Thoracic aorta (tissue), 2 donors: ENCODE measurements around the gene ALPK3. TPM values are rescaled to one million over a fixed set of nuclear protein-coding genes. Genes with fewer than 3 reads are reported as not detected.

Source experiments
- ATAC-seq: fragments of 150-250 bp; one replicate; pipeline ENCODE4 v1.8.0; 2017; ENCODE audit warnings: low read depth; ENCODE audit not compliant: insufficient number of reproducible peaks, low FRiP score
- DNase-seq: peaks from one replicate; pipeline ENCODE4 v3.0.0-alpha.2; 2020; ENCODE audit warnings: low spot score
- H3K27ac ChIP-seq, 2 donors: fragments of 200-600 bp; sonication (generic); 1 replicate in 1 of 2; 2 replicates in 1 of 2; pipeline ENCODE4 v1.5.1; 2016; ENCODE audit warnings: mild to moderate bottlenecking in 2 of 2, moderate library complexity in 2 of 2
- H3K27me3 ChIP-seq: fragments of 200-600 bp; sonication (generic); replicated peaks from 2 replicates; pipeline ENCODE4 v1.6.0; 2016; ENCODE audit warnings: mild to moderate bottlenecking; ENCODE audit not compliant: insufficient read depth
- H3K36me3 ChIP-seq: fragments of 200-600 bp; sonication (generic); one replicate; pipeline ENCODE4 v1.5.1; 2016
- H3K4me1 ChIP-seq, 2 donors: fragments of 200-600 bp; sonication (generic); 1 replicate in 1 of 2; 2 replicates in 1 of 2; pipeline versions ENCODE4 v1.5.1 to v1.6.0; 2016; ENCODE audit warnings: low read depth in 2 of 2, mild to moderate bottlenecking in 1 of 2; ENCODE audit not compliant: control insufficient read depth in 1 of 2
- H3K4me3 ChIP-seq: fragments of 200-600 bp; sonication (generic); 2 replicates; pipeline ENCODE4 v1.5.1; 2016; ENCODE audit warnings: mild to moderate bottlenecking
- H3K9me3 ChIP-seq: fragments of 200-600 bp; sonication (generic); 2 replicates; pipeline ENCODE4 v1.5.1; 2016
- total RNA-seq, 2 donors: library from RNA; depleted of rRNA; stranded (reverse); fragments of >200 nt; gene quantifications; one replicate each; pipeline versions ENCODE4 v1.1.0 to v1.2.3, GENCODE V29; 2016
- TF ChIP-seq, protein P1 (sequence below): fragments of 200-600 bp; sonication (generic); IDR thresholded peaks from one replicate; pipeline ENCODE4 v1.5.1; 2019; ENCODE audit warnings: antibody characterized with exemption

Gene ALPK3
- total RNA-seq, 2 donors from 2014 or later: 56.9 to 81.1 TPM

- no peak for ATAC-seq
- Histone ChIP-seq H3K27me3 (no peaks in the 10 kb centered on the region), H3K4me3 (peak overlapping the region; percentile 67), H3K27ac (peak overlapping the region; percentile 95 to 96), H3K4me1 (peaks cover 41 to 69% of the 10 kb centered on the region in 2 donors), H3K36me3 (no peaks in the 10 kb centered on the region), H3K9me3 (no peaks in the 10 kb centered on the region)
- DNase-seq: no peak
- TF ChIP-seq, protein P1, sequence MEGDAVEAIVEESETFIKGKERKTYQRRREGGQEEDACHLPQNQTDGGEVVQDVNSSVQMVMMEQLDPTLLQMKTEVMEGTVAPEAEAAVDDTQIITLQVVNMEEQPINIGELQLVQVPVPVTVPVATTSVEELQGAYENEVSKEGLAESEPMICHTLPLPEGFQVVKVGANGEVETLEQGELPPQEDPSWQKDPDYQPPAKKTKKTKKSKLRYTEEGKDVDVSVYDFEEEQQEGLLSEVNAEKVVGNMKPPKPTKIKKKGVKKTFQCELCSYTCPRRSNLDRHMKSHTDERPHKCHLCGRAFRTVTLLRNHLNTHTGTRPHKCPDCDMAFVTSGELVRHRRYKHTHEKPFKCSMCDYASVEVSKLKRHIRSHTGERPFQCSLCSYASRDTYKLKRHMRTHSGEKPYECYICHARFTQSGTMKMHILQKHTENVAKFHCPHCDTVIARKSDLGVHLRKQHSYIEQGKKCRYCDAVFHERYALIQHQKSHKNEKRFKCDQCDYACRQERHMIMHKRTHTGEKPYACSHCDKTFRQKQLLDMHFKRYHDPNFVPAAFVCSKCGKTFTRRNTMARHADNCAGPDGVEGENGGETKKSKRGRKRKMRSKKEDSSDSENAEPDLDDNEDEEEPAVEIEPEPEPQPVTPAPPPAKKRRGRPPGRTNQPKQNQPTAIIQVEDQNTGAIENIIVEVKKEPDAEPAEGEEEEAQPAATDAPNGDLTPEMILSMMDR: no peak
Observed at GRCh38 chr15:84817466-84818081, 418 bp downstream of the ALPK3 start.

DNA sequence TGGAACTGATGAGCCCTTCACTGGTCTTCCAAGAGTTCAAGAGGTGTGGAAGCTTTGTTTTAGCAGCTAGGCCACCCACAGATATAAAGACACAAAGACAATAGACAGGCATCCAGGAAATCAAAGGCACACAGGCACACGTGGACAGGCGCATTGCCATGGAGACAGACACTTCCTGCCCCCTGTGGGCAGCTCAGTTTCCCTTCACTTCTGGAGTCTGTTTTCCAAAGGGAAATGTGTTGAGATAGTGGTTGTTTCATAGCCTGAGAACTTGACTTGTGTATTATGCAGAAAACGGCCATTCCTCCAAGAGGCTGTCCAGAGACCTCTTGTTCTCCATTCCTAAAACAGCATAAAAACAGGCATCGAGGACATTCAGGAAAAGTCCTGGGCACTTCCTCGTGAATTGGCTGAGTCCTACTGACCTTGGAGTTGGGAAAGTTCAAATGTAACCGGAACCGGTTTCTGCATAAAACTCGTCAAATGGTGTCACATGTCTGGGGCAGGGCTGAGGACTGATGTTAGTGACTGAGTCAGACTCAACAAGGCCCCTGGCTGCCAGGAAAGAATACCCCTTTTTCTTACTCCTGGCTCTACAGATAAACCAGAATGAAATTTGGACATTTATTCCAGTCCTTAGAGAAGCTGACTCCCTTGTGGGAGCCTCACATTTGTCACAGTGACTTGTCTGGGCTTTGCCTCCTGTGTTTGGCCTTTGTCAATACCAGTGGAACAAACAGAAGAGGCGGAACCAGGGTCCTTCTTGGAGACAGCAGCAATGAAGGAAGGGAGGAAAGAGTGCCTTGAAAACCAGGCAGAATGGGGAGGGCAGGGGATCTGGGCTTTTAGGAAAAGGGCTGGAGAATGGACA lies 1.3 kb downstream of the ALPK3 start:
- Histone ChIP-seq H3K4me3 (peak overlapping the region; percentile 67), H3K4me1 (peaks cover 45 to 79% of the 10 kb centered on the region in 2 donors), H3K27me3 (no peaks in the 10 kb centered on the region), H3K9me3 (no peaks in the 10 kb centered on the region), H3K36me3 (no peaks in the 10 kb centered on the region), H3K27ac (peak overlapping the region; percentile 95 to 96)
- ATAC-seq (peak; percentile 63), DNase-seq (no peak)
- TF ChIP-seq, protein P1: no peak

GRCh38 chr15:84819291-84819768 lies 2.2 kb downstream of the ALPK3 start:
- DNase-seq: no peak
- peaks cover 52 to 87% of the 10 kb centered on the region in 2 donors for H3K4me1 ChIP-seq
- H3K9me3 ChIP-seq: no peaks in the 10 kb centered on the region
- no peaks in the 10 kb centered on the region for H3K36me3 ChIP-seq
- peak overlapping the region; percentile 67 for H3K4me3 ChIP-seq
- no peak for ATAC-seq
- TF ChIP-seq, protein P1: no peak
- no peaks in the 10 kb centered on the region for H3K27me3 ChIP-seq
- peak overlapping the region; percentile 95 to 96 for H3K27ac ChIP-seq

DNA sequence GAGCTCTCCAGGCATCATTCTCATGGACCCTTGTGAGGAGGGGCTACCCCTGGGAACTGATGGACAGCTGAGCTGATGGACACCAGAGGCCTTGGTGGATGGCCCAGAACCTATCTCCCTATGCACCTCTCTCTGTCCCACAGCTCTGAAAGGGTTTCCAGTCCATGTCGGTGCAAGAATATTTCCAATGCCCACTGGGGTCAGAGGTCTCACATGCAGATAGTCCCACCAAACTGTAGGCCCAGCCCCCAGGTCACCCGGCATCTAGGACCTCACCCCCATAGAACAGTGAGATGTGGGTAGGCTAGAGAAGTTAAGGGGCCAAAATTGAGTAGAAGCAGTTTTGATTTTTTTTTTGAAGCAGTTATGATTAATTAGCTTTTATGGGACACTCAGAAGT lies 2.6 kb downstream of the ALPK3 start:
- ATAC-seq: no peak
- Histone ChIP-seq H3K4me3 (peak overlapping the region; percentile 67), H3K36me3 (no peaks in the 10 kb centered on the region), H3K27ac (peak overlapping the region; percentile 95 to 96), H3K4me1 (peaks cover 52 to 92% of the 10 kb centered on the region in 2 donors), H3K27me3 (no peaks in the 10 kb centered on the region), H3K9me3 (no peaks in the 10 kb centered on the region)
- TF ChIP-seq, protein P1: no peak
- no peak for DNase-seq

GRCh38 chr15:84821501-84822021 lies 4.4 kb downstream of the ALPK3 start:
- DNase-seq (no peak), ATAC-seq (no peak)

More at GRCh38 chr15:84821501-84822021, 4.4 kb downstream of the ALPK3 start:
- H3K36me3 ChIP-seq: no peaks in the 10 kb centered on the region
- H3K9me3 ChIP-seq: no peaks in the 10 kb centered on the region
- peak overlapping the region; percentile 28 for H3K4me3 ChIP-seq
- no peaks in the 10 kb centered on the region for H3K27me3 ChIP-seq
- TF ChIP-seq, protein P1: no peak
- peaks cover 50 to 94% of the 10 kb centered on the region in 2 donors for H3K4me1 ChIP-seq
- peak overlapping the region; percentile 95 to 96 for H3K27ac ChIP-seq
